ENCODE measurements around the gene HSD17B14. TPM values are rescaled to one million over a fixed set of nuclear protein-coding genes. Genes with fewer than 3 reads are reported as not detected.
"Not testable (repeated sequence)": the region's sequence is repeated elsewhere in the genome, so short reads cannot be mapped to it uniquely, and the experiment has no call there.

The HSD17B14 gene
- 8.2 TPM for polyA plus RNA-seq (2012; ENCODE audit: low read depth, missing spikeins)

DNA sequence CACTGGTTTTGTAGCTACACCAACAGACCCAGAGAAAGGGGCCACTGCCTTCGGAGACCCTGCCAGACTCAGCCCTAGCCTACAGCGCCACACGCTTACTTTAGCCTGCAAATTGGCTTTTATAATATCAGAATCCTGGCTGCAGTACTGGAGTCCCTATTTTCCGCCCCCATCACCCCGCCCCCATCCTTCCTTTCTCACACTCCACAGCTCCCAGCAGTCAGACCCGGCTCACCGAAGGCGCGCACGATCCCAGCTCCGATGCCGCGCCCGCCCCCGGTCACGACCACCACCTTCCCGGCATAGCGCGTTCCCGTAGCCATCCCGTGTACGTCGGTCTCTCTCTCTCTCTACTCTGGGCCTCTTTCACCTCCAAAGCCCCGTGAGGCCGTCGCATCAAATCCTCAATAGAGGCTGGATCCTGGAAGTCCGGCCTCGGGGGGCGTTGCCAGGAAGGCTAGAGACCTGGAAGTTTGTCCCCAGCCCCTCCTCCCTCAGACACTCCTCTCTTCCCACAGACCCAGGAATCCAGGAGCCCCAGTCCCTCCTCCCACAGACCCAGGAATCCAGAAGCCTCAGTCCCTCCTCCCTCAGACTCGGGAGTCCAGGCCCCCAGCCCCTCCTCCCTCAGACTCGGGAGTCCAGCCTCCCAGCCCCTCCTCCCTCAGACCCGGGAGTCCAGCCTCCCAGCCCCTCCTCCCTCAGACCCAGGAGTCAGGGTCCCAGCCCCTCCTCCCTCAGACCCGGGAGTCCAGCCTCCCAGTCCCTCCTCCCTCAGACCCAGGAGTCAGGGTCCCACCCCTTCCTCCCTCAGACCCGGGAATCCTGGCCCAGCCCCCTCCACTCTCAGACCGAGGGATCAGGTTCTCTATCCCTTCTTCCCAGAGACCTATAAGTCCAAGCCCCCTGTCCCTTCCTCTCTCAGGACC, at the start of gene HSD17B14:
HSD17B14 (minus strand) TSS at position 403 of the 929 bp plus-strand sequence; CDS start at position 323, 80 bp downstream.
- TF ChIP-seq POU2F2 (IDR thresholded peaks at IDR 0.05; ENCODE audit: low read depth, low read length) (no peak), POLR2A (IDR thresholded peaks at IDR 0.05; ENCODE audit: low read depth, low read length) (no peak), TAF1 (IDR thresholded peaks at IDR 0.05; ENCODE audit: low read depth, low read length) (no peak), SPI1 (IDR thresholded peaks at IDR 0.05; ENCODE audit: low read depth, low read length) (no peak), POLR2AphosphoS5 (IDR thresholded peaks at IDR 0.05; ENCODE audit: low read depth, low read length) (no peak), PAX5 (IDR thresholded peaks at IDR 0.05; ENCODE audit: insufficient read depth, low read length, severe bottlenecking) (no peak)
- no peak for DNase-seq (ENCODE audit: insufficient read length, low spot score)
- no peak for FAIRE-seq

DNA sequence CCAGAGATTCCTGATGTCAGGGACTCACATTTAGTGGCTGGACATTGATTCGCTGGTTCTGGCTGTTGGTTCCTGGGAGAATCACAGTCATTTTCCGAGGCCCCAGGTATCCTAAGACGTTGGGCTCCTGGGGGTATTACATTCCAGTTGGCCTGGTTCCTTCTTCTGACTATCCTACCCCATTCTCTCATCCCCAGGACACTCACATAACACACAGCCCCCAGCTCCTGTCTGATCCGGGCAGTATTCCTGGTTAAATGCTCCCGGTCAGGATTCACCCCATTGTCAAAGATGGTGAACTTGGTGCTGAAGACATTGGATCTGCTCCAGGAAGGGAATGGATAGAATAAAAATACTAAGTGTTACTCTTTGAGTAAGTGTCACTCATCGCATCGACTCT, 47.4 kb upstream of the HSD17B14 start:
- TF ChIP-seq POLR2A (IDR thresholded peaks at IDR 0.05; ENCODE audit: low read depth, low read length) = no peak
- TF ChIP-seq POU2F2 (IDR thresholded peaks at IDR 0.05; ENCODE audit: low read depth, low read length) = no peak
- TF ChIP-seq TAF1 (IDR thresholded peaks at IDR 0.05; ENCODE audit: low read depth, low read length) = no peak
- TF ChIP-seq POLR2AphosphoS5 (IDR thresholded peaks at IDR 0.05; ENCODE audit: low read depth, low read length) = no peak
- no peak for TF ChIP-seq PAX5 (IDR thresholded peaks at IDR 0.05; ENCODE audit: insufficient read depth, low read length, severe bottlenecking)
- no peak for TF ChIP-seq SPI1 (IDR thresholded peaks at IDR 0.05; ENCODE audit: low read depth, low read length)
- DNase-seq (ENCODE audit: insufficient read length, low spot score) (no peak), FAIRE-seq (no peak)

DNA sequence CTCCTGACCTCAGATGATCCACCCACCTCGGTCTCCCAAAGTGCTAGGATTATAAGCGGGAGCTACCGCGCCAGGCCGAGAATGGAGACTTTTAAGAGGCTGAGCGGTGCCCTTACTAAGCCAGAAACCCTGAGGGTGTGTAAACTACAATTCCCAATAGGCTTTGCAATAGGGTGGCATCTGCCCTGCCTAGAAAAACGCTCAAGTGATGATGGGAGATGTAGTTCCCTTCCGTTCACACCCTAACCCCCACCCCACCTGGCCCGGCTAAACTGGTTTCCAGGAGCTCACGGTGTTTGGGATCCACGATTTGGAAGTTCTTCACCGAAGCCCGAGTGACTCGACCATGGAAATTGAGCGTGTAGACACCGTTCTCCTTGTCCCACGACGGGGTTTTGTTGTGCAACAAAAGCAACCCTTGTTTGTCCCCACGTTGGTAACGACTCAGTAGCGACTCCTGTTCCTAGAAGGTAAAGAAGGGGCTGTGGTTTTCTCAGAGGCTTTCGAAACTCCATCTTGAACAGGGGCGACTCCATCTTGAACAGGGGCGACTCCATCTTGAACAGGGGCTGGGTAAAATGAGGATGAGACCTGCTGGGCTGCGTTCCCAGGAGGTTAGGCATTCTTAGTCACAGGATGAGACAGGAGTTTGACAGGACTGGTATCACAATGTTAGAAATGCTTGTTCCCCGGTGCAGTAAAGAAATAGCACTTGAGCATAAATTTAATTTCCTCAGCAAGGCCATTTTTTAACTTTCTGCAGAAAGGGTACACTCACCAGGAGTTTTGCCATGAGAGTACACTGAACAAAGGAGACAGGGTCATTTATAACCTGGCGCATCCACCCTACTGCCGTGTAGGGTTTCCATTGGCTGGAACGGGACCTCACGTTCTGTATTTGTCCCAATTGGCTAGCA, 45.7 kb upstream of the HSD17B14 start:
- DNase-seq (ENCODE audit: insufficient read length, low spot score) (no peak), FAIRE-seq (peak; percentile 20)
- TF ChIP-seq POU2F2 (IDR thresholded peaks at IDR 0.05; ENCODE audit: low read depth, low read length) (no peak), POLR2AphosphoS5 (IDR thresholded peaks at IDR 0.05; ENCODE audit: low read depth, low read length) (peak; percentile 41; the same call in 1 of the 2 replicates)

DNA sequence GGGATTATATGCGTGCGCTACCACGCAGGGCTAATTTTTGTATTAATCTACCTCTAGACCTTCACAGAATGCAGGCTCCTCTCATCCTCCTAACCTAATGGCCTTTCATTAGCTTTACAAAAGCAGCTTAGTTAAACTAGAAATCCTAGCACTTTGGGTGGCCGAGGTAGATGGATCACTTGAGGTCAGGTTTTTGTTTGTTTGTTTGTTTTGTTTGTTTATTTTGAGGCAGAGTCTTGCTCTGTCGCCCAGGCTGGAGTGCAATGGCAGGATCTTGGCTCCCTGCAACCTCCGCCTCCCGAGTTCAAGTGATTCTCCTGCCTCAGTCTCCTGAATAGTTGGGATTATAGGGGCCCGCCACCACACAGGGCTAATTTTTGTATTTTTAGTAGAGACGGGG, 43.4 kb upstream of the HSD17B14 start:
- not testable (repeated sequence) for FAIRE-seq; DNase-seq (ENCODE audit: insufficient read length, low spot score)

DNA sequence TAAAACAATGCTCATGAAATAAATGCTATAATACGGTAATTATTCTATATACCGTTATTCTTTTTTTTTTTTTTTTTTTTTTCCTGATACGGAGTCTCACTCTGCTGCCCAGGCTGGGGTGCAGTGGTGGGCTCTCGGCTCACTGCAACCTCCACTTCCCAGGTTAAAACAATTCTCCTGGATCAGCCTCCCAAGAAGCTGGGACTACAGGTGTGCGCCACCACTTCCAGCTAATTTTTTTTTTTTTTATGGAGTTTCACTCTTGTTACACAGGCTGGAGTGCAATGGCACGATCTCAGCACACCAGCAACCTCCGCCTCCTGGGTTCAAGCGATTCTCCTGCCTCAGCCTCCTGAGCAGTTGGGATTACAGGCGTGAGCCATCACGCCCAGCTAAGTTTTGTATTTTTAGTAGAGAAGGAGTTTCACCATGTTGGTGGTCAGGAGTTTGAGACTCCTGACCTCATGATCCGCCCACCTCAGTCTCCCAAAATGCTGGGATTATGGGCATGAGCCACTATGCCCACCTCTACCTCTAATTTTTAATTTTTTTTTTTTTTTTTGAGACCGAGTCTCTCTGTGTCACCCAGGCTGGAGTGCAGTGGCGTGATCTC, 42.8 kb upstream of the HSD17B14 start:
- FAIRE-seq (no peak), DNase-seq (ENCODE audit: insufficient read length, low spot score) (no peak)
- TF ChIP-seq PAX5 (IDR thresholded peaks at IDR 0.05; ENCODE audit: insufficient read depth, low read length, severe bottlenecking) (no peak), POU2F2 (IDR thresholded peaks at IDR 0.05; ENCODE audit: low read depth, low read length) (no peak), POLR2AphosphoS5 (IDR thresholded peaks at IDR 0.05; ENCODE audit: low read depth, low read length) (no peak), POLR2A (IDR thresholded peaks at IDR 0.05; ENCODE audit: low read depth, low read length) (no peak), SPI1 (IDR thresholded peaks at IDR 0.05; ENCODE audit: low read depth, low read length) (no peak), TAF1 (IDR thresholded peaks at IDR 0.05; ENCODE audit: low read depth, low read length) (no peak)

DNA sequence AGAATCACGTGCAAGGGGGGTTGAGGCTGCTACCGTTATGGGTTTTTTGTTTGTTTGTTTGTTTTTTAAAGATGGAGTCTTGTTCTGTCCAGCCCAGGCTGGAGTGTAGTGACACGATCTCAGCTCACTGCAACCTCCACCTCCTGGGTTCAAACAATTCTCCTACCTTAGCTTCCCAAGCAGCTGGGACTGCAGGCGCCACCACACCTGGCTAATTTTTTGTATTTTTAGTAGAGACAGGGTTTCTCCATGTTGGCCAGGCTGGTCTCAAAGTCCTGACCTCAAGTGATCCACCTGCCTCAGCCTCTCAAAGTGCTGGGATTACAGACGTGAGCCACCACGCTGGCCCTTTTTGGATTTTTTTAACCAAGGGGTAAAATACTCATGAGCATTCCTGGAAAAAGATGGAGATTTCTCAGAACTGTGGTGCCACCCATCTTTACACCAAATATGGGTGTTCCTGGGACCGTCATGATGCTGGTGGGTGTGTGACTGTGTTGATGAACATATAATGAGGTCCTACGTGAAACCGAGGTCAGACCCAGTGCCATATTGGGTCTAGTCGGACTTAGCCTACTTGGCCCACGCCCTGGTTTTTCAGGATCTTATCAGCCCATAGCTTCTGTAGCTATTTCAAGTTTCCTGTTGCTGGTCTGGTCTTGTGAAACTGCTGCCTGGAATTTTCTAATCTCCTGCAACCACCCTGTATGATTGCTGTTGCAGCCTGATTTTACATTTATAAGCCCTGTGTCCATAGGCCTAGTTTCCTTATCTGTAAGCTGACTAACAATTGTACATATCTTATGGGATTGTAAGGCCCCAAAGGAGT, 42.1 kb upstream of the HSD17B14 start:
- no peak for FAIRE-seq
- peak; percentile 77 for TF ChIP-seq POLR2A (IDR thresholded peaks at IDR 0.05; ENCODE audit: low read depth, low read length)
- no peak for TF ChIP-seq TAF1 (IDR thresholded peaks at IDR 0.05; ENCODE audit: low read depth, low read length)
- TF ChIP-seq SPI1 (IDR thresholded peaks at IDR 0.05; ENCODE audit: low read depth, low read length) = no peak
- peak; percentile 79 for TF ChIP-seq POLR2AphosphoS5 (IDR thresholded peaks at IDR 0.05; ENCODE audit: low read depth, low read length)
- 0 out of 2 replicates have a peak, but pooled peaks have one; percentile 40 for TF ChIP-seq POU2F2 (IDR thresholded peaks at IDR 0.05; ENCODE audit: low read depth, low read length)
- no peak for DNase-seq (ENCODE audit: insufficient read length, low spot score)

DNA sequence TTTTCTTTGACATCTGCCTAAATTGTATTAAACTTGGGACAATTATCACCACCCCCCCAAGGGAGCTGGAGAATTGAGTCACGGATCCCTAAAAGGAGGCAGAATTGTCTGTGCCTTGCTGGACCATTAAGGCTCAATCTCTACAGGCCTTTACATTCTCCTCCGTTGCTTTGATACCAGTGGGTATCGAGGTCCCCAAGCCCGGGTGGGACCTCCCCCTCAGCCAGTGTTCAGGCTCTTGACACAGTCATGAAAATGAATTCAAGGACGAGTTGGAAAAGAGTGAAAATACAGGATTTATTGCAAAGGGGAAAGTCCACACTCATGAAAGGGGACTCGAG, 41.5 kb upstream of the HSD17B14 start:
- no peak for DNase-seq (ENCODE audit: insufficient read length, low spot score)

DNA sequence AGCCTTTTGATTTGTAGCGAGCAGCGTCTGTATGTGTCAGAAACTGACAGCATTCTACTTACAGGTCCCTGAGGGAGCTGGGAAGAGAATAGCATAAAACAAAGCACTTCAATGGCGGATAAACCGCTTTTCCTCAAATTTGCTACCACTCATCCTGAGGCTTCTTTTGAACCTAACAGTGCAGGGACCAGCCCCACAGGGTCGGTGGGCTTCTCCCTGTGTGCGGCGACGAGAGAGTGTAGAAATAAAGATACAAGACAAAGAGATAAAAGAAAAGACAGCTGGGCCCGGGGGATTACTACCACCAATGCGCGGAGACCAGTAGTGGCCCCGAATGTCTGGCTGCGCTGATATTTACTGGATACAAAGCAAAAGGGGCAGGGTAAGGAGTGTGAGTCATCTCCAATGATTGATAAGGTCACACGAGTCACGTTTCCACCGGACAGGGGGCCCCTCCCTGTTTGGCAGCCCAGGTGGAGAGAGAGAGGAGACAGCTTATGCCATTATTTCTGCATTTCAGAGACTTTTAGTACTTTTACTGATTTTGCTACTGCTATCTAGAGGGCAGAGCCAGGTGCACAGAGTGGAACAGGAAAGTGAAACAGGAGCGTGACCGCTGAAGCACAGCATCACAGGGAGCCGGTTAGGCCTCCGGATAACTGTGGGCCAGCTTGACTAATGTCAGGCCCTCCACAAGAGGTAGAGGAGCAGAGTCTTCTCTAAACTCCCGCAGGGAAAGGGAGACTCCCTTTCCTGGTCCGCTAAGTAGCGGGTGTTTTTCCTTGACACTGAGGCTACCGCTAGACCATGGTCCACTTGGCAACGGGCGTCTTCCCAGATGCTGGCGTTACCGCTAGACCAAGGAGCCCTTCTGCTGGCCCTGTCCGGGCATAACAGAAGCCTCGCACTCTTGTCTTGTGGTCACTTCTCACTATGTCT, 40.0 kb upstream of the HSD17B14 start:
- TF ChIP-seq POLR2A (IDR thresholded peaks at IDR 0.05; ENCODE audit: low read depth, low read length) (peak; percentile 64), POLR2AphosphoS5 (IDR thresholded peaks at IDR 0.05; ENCODE audit: low read depth, low read length) (peak; percentile 62; the same call in 1 of the 2 replicates), PAX5 (IDR thresholded peaks at IDR 0.05; ENCODE audit: insufficient read depth, low read length, severe bottlenecking) (peak; percentile 72), POU2F2 (IDR thresholded peaks at IDR 0.05; ENCODE audit: low read depth, low read length) (0 out of 2 replicates have a peak, but pooled peaks have one; percentile 19)
- not testable (repeated sequence) for DNase-seq (ENCODE audit: insufficient read length, low spot score)
- peak; percentile 68 for FAIRE-seq

More for the DNA sequence above, 41.5 kb upstream of the HSD17B14 start:
- TF ChIP-seq POU2F2 (IDR thresholded peaks at IDR 0.05; ENCODE audit: low read depth, low read length) (no peak), POLR2AphosphoS5 (IDR thresholded peaks at IDR 0.05; ENCODE audit: low read depth, low read length) (peak; percentile 44; the same call in 1 of the 2 replicates)
- no peak for FAIRE-seq
